Measurements from ENCODE around the gene ATP10A.

Gene ATP10A

DNA sequence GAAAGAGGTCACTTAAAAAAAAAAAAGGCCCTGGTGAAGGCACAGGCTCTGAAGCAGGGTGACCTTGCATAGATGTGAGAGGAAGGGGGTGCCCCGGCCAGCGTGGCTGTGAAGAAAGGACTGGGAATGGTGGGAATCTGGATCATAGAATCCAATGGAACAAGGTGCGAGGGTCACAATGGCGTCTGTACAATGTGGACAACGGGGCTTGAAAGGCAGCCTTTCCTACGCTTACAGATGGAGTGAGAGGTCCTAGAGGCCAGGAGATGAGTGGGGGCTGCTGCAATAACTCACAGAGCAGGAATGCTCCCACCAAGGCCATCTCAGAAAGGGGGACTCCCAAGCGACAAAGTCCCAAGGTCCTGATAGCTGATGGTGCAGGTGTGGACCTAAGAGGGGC is 162.2 kb downstream of the ATP10A start:
- DNase-seq (ENCODE audit: low spot score): no peak

DNA sequence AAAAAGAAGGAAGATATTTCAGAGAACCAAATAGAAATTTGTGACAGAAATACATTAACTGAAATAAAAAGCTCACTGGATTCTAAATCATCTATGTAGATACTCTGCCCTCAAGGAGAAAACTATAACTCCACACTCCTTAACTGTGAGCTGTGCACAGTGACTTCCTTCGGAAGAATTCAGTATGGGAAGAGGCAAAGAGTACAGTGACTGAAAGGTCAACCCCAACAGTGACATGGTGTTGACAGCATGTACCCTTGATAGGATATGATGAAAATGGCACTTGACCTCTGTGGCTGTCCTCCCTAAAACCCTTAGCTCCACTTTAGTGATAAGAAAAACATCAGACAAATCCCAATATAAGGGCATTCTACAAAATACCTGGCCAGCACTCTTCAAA is 165.5 kb downstream of the ATP10A start:
- DNase-seq (ENCODE audit: low spot score): no peak

DNA sequence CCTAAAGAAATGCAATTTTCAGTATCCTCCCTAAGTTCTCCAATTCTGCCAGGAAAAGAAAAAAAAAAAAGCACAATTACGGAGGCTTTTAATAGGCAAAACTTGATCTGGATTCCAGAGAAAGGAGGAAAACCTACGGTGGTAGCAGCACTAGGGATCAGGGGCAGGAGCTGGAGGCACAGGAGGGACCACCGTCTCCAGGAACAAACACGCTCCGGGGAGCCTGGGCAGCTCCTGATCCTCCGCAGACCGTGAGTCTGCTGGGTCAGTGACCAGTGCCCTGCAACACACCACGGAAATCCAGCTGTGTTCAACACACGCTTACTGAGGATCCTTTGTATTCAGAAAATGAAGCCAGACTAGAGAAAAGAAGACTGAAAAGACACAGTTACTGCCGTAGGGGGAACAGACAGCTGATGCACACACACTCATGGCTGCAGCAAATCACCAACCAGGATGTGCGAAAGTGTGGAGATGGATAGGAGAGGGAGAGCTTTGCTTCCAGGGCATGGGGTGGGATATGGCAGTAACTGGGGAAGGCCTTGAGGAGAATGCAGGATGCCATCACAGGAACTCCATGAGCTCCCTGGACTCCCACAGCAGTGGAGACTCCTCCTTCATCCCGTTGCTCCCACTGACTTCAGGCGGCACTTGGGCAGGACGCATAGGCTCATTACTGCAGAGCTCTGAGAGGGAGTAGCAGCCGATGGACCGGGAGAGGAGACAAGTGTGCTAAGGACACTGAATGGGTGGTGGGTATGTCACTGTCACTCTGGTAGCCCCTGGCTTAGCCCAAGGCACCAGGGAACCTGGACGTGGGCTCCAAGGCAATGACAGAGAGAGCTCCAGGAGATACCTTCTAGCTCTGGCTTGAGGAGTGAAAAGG is 167.0 kb downstream of the ATP10A start:
- no peak for DNase-seq (ENCODE audit: low spot score)

DNA sequence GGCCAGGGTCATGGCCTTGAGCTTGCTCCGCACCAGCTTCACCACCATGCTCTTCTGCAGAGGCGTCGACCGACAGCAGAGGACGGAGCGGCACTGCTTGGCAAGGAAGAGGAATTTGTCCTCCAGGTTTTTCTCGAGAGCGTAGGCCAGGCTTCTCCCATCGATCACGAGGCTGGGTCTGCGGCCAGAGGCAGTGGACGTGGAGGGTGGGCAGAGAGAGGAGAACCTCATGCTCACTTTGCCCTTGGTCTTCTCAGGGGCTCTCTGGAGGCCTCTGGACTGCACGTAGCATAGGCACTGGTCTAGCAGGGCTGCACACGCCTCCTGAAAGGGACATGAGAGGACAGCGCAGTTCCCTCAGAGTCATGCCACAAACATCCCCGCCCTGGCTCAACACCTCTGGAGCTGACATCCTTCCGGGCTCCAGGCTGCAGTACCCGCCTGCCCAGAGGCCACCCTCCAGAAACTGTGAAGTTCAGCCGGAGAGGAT is 168.3 kb downstream of the ATP10A start:
- no peak for DNase-seq (ENCODE audit: low spot score)

DNA sequence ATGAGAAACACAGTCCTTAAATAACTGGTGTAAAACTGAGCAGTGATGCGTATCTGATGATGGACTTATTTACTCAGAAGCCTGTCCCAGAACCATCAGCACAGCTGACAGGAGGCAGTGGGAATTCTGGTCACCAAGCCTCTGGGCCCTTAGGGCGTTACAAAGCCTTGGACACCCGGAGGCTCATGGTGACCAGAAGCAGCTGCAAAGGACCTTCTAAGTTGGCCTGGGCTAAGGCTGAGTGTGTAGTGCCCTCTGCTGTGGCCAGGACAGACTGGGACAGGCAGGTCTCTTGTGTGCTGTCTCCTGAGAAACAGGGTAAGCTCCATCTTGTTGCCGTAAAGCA is 168.9 kb downstream of the ATP10A start:
- DNase-seq (ENCODE audit: low spot score): no peak

DNA sequence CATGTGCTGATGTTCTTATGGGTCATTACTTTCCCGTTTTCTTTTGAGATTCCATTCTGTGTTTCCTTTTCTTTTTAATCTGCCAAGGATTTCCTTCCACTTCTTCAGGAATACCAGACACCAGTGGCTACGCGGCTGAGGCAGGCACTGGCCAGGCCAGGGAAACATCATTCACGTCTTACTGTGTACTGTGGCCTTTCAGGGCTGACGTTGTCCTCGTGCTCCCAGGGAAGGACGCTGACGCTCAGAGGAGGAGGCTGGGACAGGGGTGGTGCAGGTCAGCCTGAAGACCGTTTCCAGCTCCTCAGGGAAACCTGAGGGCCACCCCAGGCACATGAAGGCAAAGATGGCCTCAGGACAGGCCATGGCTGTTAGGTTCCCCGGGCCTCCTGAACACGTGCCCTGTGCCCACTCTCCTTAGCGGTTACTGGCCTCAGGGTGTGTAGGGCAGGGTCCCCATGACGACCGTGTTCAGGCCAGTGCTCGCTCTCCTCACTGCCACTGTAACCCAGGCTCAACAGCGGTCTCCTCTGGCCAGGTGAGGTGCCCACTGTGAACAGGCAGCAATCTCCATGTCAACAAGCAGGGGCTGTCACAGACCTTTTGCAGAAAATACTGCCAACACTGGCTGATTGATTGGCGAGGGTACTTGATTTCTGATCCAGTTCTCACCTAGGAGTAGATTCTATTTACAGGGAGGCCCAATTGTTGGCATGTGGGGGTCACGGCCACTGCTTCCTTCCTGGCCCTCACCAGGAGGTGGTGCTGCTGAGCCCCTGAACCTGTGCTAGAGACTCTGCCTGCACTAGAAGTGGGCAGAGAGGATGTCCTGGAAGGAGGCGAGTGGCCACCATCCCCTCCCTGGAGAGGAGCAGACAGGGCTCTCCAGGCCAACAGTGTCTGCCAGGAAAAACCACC is 169.5 kb downstream of the ATP10A start:
- peak; percentile 28 for DNase-seq (ENCODE audit: low spot score)

DNA sequence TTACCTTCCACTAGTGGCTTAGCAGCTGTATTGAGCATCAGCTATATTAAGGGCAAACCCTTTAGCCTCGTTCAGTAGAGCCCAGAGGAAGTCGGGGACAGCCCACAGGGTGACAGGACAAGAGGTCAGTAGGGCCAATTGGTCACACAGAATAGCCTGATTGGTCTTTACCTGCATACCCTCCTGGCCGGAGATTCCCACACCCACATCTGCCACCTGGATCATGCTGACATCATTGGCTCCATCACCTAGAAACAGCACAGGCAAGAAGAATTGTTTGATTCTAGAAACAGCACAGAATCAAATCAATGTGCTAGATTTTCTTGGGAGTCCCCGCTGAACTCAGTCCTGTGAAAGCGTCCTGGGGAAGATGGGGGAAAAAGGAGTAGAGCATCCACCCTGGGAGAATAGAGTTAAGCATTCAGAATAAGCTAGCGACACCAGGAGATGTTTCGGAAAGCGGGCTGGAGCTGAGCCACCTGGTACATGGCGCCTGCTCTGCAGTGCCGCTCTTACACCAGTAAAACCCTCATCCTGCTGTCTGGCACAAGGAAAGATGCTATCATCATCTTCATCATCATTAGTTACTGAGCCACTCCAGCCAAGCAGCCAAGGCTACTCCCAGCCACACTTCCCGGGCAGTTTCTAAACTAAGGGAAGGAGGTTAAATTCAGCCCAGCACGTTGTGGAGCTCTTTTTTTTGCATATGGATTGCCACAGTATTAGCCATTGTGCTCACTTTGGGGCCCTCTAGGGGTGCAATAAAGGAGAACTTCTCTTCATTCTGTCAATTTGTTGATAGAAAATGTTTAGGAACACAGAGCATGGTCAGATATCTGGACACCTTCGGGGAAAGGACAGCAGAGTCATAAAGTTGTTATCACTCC is 171.3 kb downstream of the ATP10A start:
- DNase-seq (ENCODE audit: low spot score): peak; percentile 57

DNA sequence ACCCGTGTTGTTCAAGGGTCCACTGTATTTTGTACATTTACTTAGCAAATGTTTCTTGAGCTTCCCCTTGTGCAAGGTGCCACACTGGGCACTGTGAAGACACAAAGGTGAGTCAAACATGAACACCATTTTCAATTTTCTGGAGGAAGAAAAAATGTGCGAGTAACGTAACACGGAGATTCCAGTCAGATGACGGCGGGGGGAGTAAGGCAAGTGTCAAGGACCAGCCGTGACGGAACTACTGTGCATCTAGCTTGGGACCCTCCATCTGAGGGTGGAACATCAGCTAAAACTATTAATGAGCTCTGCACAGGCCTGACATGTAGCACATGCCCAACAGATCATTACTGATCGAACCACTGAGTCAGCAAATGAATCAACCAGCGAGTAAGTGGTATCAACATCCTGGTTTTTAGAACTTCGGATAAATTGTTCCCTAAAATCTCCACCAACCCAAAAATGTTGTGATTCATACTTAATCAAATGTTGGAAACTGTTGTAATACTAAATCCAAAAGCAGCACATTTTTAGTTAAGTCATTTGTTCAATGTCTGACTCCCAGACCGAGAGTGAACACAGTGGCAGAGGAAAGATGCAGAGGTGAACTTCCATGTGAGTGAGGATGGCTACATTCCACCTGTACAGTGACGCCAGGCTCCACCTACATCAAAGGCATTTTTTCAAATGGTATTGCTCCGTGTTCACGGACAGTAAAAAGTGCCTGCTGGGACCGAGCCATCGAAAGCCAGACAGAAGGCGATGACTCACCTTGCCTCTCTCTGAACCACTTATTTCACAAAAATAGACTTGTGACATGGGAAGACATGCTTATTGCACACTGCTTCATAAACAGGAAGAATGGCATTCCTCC is 172.2 kb downstream of the ATP10A start:
- peak; percentile 50 for DNase-seq (ENCODE audit: low spot score)

DNA sequence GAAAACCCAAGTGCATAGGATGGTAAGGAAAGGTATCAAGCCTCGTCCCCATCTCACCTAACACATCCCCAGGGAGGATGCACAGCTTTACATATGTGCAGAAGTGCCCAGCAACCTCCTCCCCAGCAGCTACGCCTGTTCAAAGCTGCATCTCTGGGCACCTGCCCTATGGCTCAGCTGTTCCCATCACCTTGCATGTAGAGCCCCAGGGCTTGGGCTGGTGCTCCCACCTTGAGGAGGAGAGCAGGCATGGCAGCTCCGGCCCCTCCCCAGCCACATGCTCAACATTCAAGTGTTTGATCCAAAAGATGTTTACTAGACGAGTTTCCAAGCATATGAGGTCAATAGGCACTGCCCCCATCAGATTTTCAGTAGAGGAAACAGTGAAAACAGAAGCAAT is 173.5 kb downstream of the ATP10A start:
- DNase-seq (ENCODE audit: low spot score): no peak

DNA sequence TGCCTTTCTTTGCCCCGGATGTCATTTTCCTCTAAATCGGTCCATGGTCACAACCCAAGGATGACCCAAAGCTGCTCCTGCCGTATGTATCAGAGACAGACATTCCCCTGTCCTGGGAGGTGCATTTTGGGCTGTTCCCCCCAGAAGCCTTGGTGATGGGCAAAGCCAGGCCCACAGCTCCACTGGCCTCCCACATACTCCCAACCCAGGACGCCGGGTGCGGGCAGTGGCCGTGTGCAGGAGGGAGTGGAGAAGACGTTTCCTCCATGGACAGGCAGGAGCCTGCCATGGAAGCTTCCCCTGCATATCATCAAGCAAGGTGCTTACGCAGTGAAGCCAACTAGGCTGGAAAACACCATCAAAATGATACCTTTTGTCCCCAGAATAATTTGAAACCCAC is 175.0 kb downstream of the ATP10A start:
- no peak for DNase-seq (ENCODE audit: low spot score)

DNA sequence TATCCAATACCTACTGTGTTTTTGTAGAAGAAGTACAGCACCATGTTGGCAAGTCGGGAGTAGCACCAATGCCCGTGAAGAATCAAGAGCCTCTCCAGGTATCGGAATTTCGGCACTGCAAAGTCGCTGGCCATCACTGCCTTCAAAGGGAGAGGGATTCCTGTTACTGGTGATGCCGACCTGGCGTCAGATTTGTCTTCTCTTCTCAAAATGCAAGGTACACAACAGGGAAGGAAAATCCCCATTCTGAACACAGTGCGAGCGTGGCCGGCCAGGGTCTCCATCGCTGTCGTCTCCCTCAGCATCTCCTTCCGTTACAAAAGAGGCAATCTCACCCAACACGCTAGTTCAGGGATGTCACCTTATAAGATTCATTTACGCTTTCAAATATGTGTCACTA is 175.4 kb downstream of the ATP10A start:
- no peak for DNase-seq (ENCODE audit: low spot score)

DNA sequence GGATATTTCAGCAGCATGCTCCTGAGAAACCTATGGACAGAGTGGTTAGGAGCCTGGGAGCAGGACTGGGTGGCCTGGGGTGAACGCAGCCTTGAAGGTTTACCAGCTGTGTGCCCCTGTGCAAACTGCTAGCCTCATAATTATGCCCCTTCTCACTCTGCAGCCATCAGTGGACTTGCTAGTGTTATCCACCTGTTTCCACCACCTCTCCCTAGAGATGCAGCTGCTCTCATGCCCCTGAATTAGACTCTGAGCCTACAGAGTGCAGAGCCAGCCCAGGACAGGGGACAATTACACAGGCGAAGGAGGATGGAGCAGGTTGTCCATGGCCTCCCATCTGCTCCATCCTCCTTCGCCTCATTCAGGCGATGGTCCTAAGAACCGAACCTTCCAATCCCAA is 175.9 kb downstream of the ATP10A start:
- DNase-seq (ENCODE audit: low spot score): no peak

DNA sequence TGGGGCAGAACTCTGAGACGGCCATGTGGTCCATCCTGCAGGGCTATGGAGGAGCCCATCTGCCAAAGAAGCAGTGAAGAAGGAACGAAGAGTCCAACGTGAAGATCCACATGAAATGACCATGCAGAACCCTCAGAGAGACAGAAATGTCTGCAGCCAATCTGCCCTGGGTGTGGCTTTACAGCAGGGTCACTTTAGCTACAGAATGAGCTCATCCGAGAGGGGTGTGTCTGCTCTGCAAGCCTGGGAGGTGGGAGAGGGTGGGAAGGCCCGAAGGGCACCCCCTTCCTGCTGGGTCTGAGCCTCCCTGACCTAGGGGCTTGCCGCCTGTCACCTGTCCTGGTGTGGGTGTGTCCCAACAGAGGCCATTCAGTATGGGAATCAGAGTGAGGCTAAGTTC is 176.3 kb downstream of the ATP10A start:
- no peak for DNase-seq (ENCODE audit: low spot score)

DNA sequence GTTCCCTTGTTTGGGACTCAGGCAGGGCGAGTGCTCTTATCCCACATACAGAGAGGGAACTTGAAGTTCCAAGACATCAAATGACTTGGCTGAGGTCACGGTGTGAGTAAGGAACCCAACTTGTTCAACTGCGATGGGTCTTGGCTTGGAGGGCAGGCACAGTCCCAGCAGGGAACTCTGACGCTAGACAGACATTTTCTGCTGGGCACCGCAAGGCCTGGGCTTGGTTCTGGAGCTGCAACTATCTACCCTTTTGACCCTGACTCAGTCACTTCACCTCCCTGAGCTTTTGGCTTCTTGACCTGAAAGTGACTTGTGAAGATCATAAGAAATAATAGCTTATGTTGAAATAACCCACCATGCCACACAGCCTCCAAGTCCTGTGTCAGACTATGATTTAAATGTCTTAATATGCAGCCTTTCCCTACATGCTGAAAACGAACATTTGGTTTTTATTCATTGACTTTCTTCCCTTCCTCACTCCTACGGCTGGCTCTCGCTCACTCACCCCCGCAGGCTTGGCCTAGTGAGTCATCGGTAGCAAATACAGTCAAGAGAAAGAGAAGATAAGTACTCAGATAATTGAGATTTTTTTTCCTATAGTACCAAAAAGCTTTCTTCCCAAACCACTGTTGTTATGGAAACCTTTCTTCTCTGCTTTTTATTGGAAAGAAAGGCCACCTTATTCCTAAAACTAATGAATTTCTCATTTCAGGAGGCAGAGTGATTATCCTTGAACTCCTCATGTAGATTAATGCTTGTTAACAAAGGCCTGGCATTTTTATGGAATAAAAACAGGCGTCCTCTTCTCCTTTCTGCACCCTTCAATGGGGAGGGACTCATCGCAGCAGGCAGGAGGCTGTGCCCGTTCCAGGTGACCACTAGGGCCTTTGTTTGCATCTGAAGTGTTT is 178.4 kb downstream of the ATP10A start:
- peak; percentile 82 for DNase-seq (ENCODE audit: low spot score)

DNA sequence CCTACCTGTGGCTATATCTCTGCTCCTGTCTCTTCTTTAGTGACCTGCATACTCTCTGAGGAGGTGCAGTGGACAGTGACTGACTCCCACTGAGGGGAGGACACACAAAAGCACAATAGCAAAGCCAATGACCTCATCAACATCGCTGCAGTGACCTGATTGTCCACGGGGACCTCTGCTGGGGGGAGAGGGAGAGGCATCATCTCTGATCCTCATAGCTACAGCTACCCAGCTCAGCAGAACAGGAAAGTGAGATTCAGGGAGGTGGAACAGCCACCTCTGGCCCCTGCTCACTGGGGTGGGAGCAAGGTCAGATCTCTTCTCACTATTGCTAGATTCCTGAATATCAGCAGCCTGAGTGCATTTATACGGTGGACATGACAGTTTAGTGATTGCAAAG is 179.2 kb downstream of the ATP10A start:
- no peak for DNase-seq (ENCODE audit: low spot score)

DNA sequence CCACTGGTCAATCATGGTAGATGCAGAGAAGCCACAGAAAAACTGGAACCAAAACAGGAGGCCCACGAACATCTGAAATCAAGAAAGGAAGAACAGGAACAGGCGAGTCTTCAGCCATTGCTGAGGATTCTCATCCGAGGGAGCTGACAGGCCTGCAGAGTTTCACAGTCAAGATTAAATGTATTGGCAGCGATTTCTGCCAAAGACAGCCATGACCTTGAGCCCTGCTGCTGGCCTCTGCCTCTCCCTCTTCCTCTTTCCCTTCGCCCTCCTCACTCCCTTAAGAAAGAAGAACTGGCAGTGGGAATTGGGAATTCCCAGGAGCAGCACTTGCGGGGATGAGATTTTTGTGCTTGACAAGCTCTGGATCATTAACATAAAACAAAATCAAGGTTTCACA is 179.7 kb downstream of the ATP10A start:
- DNase-seq (ENCODE audit: low spot score): no peak

DNA sequence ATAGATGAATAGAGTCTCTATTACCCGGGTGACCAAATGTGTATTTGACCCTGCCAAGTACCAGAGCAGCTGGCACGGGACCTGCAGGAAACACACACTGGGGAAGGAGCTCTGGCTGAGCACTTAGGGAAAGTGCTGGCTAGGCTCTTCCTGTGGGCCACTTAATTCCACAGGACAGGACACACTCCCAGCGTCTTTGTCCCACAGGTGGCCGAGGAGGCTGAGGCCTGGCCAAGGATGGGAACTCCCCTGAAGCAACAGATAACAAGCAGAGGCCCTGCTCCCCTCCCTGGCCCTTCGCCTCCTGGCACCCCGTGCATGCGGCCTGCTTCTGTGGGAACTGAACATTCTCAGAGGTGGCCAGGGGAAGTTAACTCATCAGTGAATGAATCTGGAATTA is 180.8 kb downstream of the ATP10A start:
- DNase-seq (ENCODE audit: low spot score): peak; percentile 50

DNA sequence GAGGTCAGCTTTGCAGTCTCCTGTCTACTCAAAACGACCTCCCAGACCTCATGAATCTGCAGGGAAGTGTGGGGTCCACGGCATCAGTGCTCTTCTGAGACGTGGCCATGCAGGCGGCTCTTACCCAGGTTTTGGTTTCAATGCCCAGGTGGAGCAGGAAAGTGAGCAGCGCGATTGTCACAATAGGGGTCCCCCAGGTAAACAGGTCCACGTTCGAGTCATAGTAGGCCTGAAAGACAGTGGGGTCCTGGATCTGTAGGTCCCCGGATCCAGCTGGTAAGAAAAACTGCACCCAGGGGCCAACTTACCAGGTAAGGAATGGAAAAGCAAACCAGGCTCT is 182.5 kb downstream of the ATP10A start:
- DNase-seq (ENCODE audit: low spot score): no peak

DNA sequence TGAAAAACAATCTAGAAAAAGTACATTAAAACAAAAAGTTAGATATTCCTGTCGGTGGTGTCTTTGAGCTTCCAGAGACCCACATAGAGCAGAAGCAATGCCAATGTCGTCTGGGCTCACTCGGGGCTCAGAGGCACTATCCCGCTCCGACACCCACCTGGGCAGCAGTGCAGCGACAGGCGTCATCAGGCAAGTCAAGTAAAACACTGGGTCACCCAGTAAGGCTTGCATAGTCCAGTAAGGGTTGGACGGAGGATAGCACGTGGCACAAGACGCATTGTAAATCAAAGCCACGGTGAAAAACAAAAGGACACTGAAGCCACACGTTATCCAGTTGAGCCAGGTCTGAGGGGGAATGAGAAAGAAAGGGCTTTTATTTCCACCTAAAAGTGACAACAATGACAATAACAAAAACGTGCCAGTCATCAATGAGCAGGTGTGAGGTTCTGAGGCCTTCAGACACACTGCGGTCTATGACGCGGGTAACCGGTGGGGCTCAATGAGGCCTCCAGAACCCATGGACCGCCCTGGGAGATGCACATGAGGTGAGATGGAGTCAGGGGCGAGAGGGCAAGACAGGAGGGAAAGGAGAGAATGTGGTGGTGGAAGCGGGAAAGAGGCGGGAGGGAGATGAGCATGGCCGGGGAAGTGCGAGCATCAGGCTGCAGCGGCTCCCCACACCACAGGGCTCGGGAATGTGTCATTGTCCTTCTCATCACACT is 183.0 kb downstream of the ATP10A start:
- DNase-seq (ENCODE audit: low spot score): no peak
